HepG2 (cell line): ENCODE data around the gene ENTPD6. TPM values are rescaled to one million over a fixed set of nuclear protein-coding genes. Genes with fewer than 3 reads are reported as not detected.

ENCODE experiments used
- ATAC-seq: fragments of 200-7000 bp; cut with Tn5 transposase; 3 replicates; pipeline ENCODE4 v1.9.1; 2020; ENCODE audit warnings: mild to moderate bottlenecking, moderate library complexity
- BruUV-seq: library from RNA; stranded (reverse); fragments of 400-500 nt; replicated peaks from 2 replicates; lab custom pipeline; 2021; lab: Mats Ljungman, UMichigan
- CTCF ChIA-PET: fragments of 300-600 bp; formaldehyde crosslinking; extraction: SDS; loops from one replicate; lab custom pipeline; 2021; ENCODE audit warnings: low total read pairs, inconsistent platforms, low intra/inter-chr PET ratio; lab: Yijun Ruan, JAX
- POLR2A ChIA-PET: fragments of 350-600 bp; sonication (Branson Sonifier 250); formaldehyde crosslinking; loops from one replicate; lab custom pipeline; 2020; ENCODE audit warnings: antibody characterized with exemption, inconsistent platforms; lab: Yijun Ruan, JAX
- DNase-seq: peaks from one replicate; pipeline ENCODE4 v3.0.0-alpha.2; 2015; ENCODE audit warnings: low spot score
- FAIRE-seq: peaks from 3 replicates; lab custom pipeline; 2011; peaks lifted over from hg19 to GRCh38; lab: Jason Lieb, UNC
- H2AFZ ChIP-seq: one replicate; pipeline ENCODE4 v1.6.1; 2011; ENCODE audit warnings: low read length, inconsistent platforms
- H3K27ac ChIP-seq: fragments of 300-600 bp; 3 replicates; pipeline ENCODE4 v1.8.0; 2011; ENCODE audit warnings: mixed run types, mild to moderate bottlenecking, mixed read lengths, low read length, inconsistent platforms; ENCODE audit not compliant: insufficient read depth; ENCODE audit errors: extremely low read length
- H3K27me3 ChIP-seq, 2 experiments: fragments of 200-600 bp in 1 of 2; 2 replicates in 1 of 2; 3 replicates in 1 of 2; pipeline versions ENCODE4 v1.6.0 to v1.8.0; 2011; ENCODE audit warnings: low read length in 2 of 2, mild to moderate bottlenecking in 2 of 2, moderate library complexity in 2 of 2, inconsistent platforms in 1 of 2; ENCODE audit not compliant: insufficient read depth in 2 of 2, control insufficient read depth in 1 of 2
- H3K36me3 ChIP-seq, 2 experiments: fragments of 200-600 bp in 1 of 2; replicated peaks in 1 of 2; 2 replicates in 1 of 2; 3 replicates in 1 of 2; pipeline versions ENCODE4 v1.5.1 to v1.8.0; 2011; ENCODE audit warnings: low read length in 2 of 2, inconsistent platforms in 1 of 2; ENCODE audit not compliant: insufficient read depth in 2 of 2, control insufficient read depth in 1 of 2
- H3K4me1 ChIP-seq: 2 replicates; pipeline ENCODE4 v1.5.1; 2012; ENCODE audit warnings: low read length, inconsistent platforms; ENCODE audit not compliant: insufficient read depth
- H3K4me2 ChIP-seq: 2 replicates; pipeline ENCODE4 v1.6.0; 2011; ENCODE audit warnings: low read depth, low read length, inconsistent platforms
- H3K4me3 ChIP-seq, 3 experiments: fragments of 200-600 bp in 1 of 3; sonication (generic), shearing (Covaris generic) in 1 of 3; replicated peaks in 1 of 3; 2 replicates each; pipeline ENCODE4 v1.5.1; 2011 to 2016; ENCODE audit warnings: low read length in 3 of 3, inconsistent platforms in 2 of 3, low read depth in 2 of 3, mild to moderate bottlenecking in 2 of 3, control low read depth in 1 of 3, mixed read lengths in 1 of 3; ENCODE audit not compliant: insufficient read depth in 1 of 3
- H3K79me2 ChIP-seq: one replicate; pipeline ENCODE4 v1.6.1; 2011; ENCODE audit warnings: low read length, inconsistent platforms; ENCODE audit not compliant: insufficient read depth
- H3K9ac ChIP-seq: 2 replicates; pipeline ENCODE4 v1.6.0; 2011; ENCODE audit warnings: mild to moderate bottlenecking, low read depth, low read length, inconsistent platforms; ENCODE audit not compliant: insufficient read depth
- H3K9me3 ChIP-seq: 2 replicates; pipeline ENCODE4 v1.5.1; 2012; ENCODE audit warnings: mild to moderate bottlenecking, low read length
- H4K20me1 ChIP-seq: 2 replicates; pipeline ENCODE4 v1.6.0; 2011; ENCODE audit warnings: inconsistent platforms, mild to moderate bottlenecking, low read length, moderate library complexity; ENCODE audit not compliant: insufficient read depth
- FOXO1 ChIP-seq: sonication (generic); formaldehyde crosslinking; IDR thresholded peaks from 2 replicates; pipeline ENCODE4 v1.4.0; 2020; ENCODE audit warnings: missing genetic modification reagents
- HNRNPH1 ChIP-seq: fragments of 200-400 bp; formaldehyde crosslinking; optimal IDR thresholded peaks from 2 replicates; pipeline ENCODE3; 2017; ENCODE audit warnings: mild to moderate bottlenecking, low read depth, low read length
- MXD4 ChIP-seq: IDR thresholded peaks from 2 replicates; pipeline ENCODE4 v1.6.1; 2016; ENCODE audit warnings: mild to moderate bottlenecking, missing biosample characterization, missing genetic modification reagents
- NBN ChIP-seq: fragments of 450-650 bp; conservative IDR thresholded peaks from 2 replicates; pipeline ENCODE4 v1.6.1; 2017
- NR2F2 ChIP-seq: IDR thresholded peaks from 2 replicates; pipeline ENCODE4 v1.6.1; 2012; ENCODE audit warnings: low read depth, inconsistent platforms, borderline replicate concordance
- ZNF446 ChIP-seq: sonication (generic); formaldehyde crosslinking; IDR thresholded peaks from 2 replicates; pipeline ENCODE4 v1.5.0; 2020; ENCODE audit warnings: mild to moderate bottlenecking, missing genetic modification reagents
- WGBS: methylation state at CpG from one replicate; pipeline ENCODE4 v1.1.6; 2017; ENCODE audit warnings: low lambda C conversion rate; 5-methylcytosine and 5-hydroxymethylcytosine counted together
- in situ Hi-C: cut with HindIII; loops from 2 replicates; pipeline ENCODE4 v1.10.0; 2017; ENCODE audit warnings: low pct_unique_long_range_greater_than_20kb; ENCODE audit not compliant: extremely low pct_ligation_motif_present
- intact Hi-C: fragments of 100-400 bp; cut with micrococcal nuclease; formaldehyde crosslinking; loops from one replicate; pipeline ENCODE4 v1.10.0; 2022; ENCODE audit not compliant: unreplicated experiment
- polyA plus RNA-seq, 8 experiments: library from polyadenylated mRNA; depleted of rRNA in 3 of 8; stranded (reverse) in 7 of 8; unstranded in 1 of 8; fragments of >200 nt; fragmentation: Illumina TruSeq in 4 of 8; extraction: Trizol in 4 of 8; gene quantifications; 2 replicates each; pipeline versions ENCODE4 v1.2.1 to v1.2.3, GENCODE V29; 2011 to 2016; ENCODE audit warnings: low read depth in 4 of 8, missing spikeins in 1 of 8, mixed read lengths in 1 of 8; ENCODE audit not compliant: insufficient read depth in 1 of 8
- total RNA-seq, 5 experiments: library from RNA; depleted of rRNA; stranded (reverse); fragments of >200 nt; fragmentation: Illumina TruSeq; extraction: Trizol; gene quantifications; 2 replicates each; pipeline ENCODE4 v1.2.3, GENCODE V29; 2016; ENCODE audit warnings: low read depth in 1 of 5
- TF ChIP-seq, protein P1 (sequence below): sonication (generic); formaldehyde crosslinking; IDR thresholded peaks from 2 replicates; pipeline ENCODE4 v1.4.0; 2020; ENCODE audit warnings: missing genetic modification reagents, borderline replicate concordance
- TF ChIP-seq, protein P2 (sequence below): sonication (generic); formaldehyde crosslinking; IDR thresholded peaks from 2 replicates; pipeline ENCODE4 v1.4.0; 2020; ENCODE audit warnings: mild to moderate bottlenecking, missing genetic modification reagents, borderline replicate concordance
- TF ChIP-seq, protein P3 (sequence below): sonication (generic); formaldehyde crosslinking; IDR thresholded peaks from 2 replicates; pipeline ENCODE4 v1.5.0; 2020; ENCODE audit warnings: missing genetic modification reagents, mild to moderate bottlenecking, borderline replicate concordance
- TF ChIP-seq, protein P4 (sequence below): sonication (generic); formaldehyde crosslinking; IDR thresholded peaks from 2 replicates; pipeline ENCODE4 v1.5.1; 2020; ENCODE audit warnings: missing genetic modification reagents, mild to moderate bottlenecking, borderline replicate concordance

Gene ENTPD6
- total and polyA plus RNA-seq, 2 of the 13 experiments (the other 11 are each of a cell fraction or from before 2014, with no cell fraction given) = 164 to 172 TPM

DNA sequence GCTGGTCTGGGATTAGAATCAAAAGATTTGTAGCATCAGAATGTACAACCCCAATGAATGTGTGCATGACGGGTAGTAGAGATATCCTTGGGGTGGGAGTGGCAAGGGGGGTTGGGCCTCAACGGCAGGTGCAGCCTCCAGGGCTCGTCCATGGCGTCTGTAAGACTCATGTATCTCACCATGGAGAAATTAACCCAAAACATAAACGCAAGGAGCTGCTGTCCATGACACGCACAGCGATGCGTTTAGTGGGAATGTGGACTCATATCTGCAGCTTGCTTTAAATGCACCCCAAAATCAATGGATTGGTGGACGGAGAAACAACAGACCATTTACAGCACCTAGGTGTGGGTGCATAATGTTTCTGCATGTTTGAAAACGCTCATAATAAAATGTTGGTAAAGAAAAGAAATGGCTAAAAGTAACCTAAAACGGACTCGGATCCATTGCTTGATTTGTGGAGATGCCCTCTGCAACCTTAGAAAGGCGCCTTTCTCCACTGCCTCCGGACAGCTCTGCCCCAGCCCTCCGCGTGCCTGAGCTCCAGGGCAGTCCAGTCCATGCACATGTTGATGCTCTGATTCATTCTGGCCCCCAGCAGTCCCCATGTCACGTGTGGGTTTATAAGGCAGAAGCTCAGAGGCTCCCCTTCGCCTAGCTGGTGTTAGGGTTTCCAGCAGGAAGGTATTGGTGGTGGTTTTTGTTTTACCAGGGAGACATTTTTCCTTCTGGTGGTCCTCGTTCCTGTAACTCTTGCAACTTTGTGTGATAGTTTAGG, 76.9 kb downstream of the ENTPD6 start:
- in situ Hi-C loops = no loop called here

More for the DNA sequence above, 76.9 kb downstream of the ENTPD6 start:
- 95% methylated on average over 19 of the region's 19 CpGs for WGBS
- Histone ChIP-seq H3K27ac (no peak overlapping the region), H3K79me2 (no peaks in the 10 kb centered on the region), H3K4me2 (no peak overlapping the region), H3K9me3 (no peaks in the 10 kb centered on the region), H3K36me3 (peaks cover 55 to 73% of the 10 kb centered on the region in 2 experiments), H3K27me3 (no peaks in the 10 kb centered on the region), H3K4me3 (no peak overlapping the region), H2AFZ (no peak overlapping the region), H3K4me1 (no peaks in the 10 kb centered on the region), H4K20me1 (no peaks in the 10 kb centered on the region), H3K9ac (no peak overlapping the region)
- no peak for ATAC-seq
- intact Hi-C loops = no loop called here
- DNase-seq = no peak
- BruUV-seq = no TSS peak
- FAIRE-seq = no peak
- TF ChIP-seq, protein P1, sequence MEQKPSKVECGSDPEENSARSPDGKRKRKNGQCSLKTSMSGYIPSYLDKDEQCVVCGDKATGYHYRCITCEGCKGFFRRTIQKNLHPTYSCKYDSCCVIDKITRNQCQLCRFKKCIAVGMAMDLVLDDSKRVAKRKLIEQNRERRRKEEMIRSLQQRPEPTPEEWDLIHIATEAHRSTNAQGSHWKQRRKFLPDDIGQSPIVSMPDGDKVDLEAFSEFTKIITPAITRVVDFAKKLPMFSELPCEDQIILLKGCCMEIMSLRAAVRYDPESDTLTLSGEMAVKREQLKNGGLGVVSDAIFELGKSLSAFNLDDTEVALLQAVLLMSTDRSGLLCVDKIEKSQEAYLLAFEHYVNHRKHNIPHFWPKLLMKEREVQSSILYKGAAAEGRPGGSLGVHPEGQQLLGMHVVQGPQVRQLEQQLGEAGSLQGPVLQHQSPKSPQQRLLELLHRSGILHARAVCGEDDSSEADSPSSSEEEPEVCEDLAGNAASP (CRISPR knock-in tag) = no peak
- TF ChIP-seq FOXO1 (no peak), ZNF446 (CRISPR knock-in tag) (no peak), HNRNPH1 (no peak), NR2F2 (no peak), NBN (no peak), MXD4 (CRISPR knock-in tag) (no peak)
- TF ChIP-seq, protein P2, sequence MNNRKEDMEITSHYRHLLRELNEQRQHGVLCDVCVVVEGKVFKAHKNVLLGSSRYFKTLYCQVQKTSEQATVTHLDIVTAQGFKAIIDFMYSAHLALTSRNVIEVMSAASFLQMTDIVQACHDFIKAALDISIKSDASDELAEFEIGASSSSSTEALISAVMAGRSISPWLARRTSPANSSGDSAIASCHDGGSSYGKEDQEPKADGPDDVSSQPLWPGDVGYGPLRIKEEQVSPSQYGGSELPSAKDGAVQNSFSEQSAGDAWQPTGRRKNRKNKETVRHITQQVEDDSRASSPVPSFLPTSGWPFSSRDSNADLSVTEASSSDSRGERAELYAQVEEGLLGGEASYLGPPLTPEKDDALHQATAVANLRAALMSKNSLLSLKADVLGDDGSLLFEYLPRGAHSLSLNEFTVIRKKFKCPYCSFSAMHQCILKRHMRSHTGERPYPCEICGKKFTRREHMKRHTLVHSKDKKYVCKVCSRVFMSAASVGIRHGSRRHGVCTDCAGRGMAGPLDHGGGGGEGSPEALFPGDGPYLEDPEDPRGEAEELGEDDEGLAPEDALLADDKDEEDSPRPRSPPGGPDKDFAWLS (CRISPR knock-in tag) = no peak
- TF ChIP-seq, protein P3, sequence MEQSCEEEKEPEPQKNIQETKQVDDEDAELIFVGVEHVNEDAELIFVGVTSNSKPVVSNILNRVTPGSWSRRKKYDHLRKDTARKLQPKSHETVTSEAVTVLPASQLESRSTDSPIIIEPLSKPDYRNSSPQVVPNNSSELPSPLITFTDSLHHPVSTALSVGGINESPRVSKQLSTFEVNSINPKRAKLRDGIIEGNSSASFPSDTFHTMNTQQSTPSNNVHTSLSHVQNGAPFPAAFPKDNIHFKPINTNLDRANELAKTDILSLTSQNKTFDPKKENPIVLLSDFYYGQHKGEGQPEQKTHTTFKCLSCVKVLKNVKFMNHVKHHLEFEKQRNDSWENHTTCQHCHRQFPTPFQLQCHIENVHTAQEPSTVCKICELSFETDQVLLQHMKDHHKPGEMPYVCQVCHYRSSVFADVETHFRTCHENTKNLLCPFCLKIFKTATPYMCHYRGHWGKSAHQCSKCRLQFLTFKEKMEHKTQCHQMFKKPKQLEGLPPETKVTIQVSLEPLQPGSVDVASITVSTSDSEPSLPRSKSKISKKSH (CRISPR knock-in tag) = no peak
- TF ChIP-seq, protein P4, sequence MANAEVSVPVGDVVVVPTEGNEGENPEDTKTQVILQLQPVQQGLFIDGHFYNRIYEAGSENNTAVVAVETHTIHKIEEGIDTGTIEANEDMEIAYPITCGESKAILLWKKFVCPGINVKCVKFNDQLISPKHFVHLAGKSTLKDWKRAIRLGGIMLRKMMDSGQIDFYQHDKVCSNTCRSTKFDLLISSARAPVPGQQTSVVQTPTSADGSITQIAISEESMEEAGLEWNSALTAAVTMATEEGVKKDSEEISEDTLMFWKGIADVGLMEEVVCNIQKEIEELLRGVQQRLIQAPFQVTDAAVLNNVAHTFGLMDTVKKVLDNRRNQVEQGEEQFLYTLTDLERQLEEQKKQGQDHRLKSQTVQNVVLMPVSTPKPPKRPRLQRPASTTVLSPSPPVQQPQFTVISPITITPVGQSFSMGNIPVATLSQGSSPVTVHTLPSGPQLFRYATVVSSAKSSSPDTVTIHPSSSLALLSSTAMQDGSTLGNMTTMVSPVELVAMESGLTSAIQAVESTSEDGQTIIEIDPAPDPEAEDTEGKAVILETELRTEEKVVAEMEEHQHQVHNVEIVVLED (CRISPR knock-in tag) = no peak
- ChIA-PET POLR2A (no interaction called here), CTCF (no interaction called here)
